Tibial artery (tissue), 4 donors: ENCODE data around the gene MAPKAP1.

Source experiments
- DNase-seq, 2 donors: peaks; one replicate each; pipeline ENCODE4 v3.0.0-alpha.2; 2019
- H3K27ac ChIP-seq, 2 donors: fragments of 200-600 bp; sonication (generic) in 1 of 2; 1 replicate in 1 of 2; 2 replicates in 1 of 2; pipeline ENCODE4 v1.5.1; 2018 to 2019; ENCODE audit warnings: mild to moderate bottlenecking in 1 of 2
- H3K27me3 ChIP-seq, 2 donors: fragments of 200-600 bp; sonication (generic) in 1 of 2; one replicate each; pipeline versions ENCODE4 v1.5.1 to v1.6.0; 2016 to 2019
- H3K36me3 ChIP-seq, 3 donors: fragments of 200-600 bp; sonication (generic) in 2 of 3; one replicate each; pipeline ENCODE4 v1.5.1; 2016 to 2019; ENCODE audit warnings: mild to moderate bottlenecking in 2 of 3
- H3K4me1 ChIP-seq, 4 donors: fragments of 200-600 bp; sonication (generic) in 2 of 4; 1 replicate in 3 of 4; 2 replicates in 1 of 4; pipeline ENCODE4 v1.5.1; 2016 to 2019
- H3K4me3 ChIP-seq, 2 donors: fragments of 200-600 bp; sonication (generic) in 1 of 2; 1 replicate in 1 of 2; 2 replicates in 1 of 2; pipeline ENCODE4 v1.5.1; 2018 to 2019; ENCODE audit warnings: mild to moderate bottlenecking in 2 of 2
- H3K9me3 ChIP-seq, 3 donors: fragments of 200-600 bp; sonication (generic) in 1 of 3; one replicate each; pipeline ENCODE4 v1.5.1; 2016 to 2019
- intact Hi-C: fragments of 100-400 bp; cut with DNase I; formaldehyde crosslinking; loops from one replicate; pipeline ENCODE4 v1.15.0; 2023; ENCODE audit warnings: low total_unique reads
- TF ChIP-seq, protein P1 (sequence below), 2 experiments: fragments of 200-600 bp in 1 of 2; fragments of 450-650 bp in 1 of 2; IDR thresholded peaks; one replicate each; pipeline ENCODE4 v1.5.1; 2017 to 2019; ENCODE audit warnings: antibody characterized with exemption in 2 of 2, mild to moderate bottlenecking in 1 of 2, moderate library complexity in 1 of 2

MAPKAP1 gene

DNA sequence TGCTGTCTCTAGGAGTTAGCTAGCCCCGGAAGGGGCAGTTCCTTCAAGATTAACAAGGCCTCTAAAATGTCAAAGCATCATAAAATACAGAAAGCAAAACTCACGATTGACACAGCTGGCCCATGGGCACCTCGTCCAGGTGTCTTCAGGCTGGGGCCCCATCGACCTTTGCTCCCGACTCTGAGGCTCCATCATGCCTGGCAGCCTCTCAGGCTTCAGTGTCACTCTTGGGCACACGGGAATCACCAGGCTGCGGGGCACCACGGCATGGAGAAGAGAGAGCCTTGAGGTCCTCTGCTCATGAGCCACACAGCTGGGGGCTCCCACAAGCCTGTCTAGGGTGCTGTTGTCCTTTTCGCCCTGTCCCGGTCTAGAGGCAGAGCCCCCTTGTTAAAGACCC is 284.2 kb downstream of the MAPKAP1 start:
- TF ChIP-seq, protein P1, sequence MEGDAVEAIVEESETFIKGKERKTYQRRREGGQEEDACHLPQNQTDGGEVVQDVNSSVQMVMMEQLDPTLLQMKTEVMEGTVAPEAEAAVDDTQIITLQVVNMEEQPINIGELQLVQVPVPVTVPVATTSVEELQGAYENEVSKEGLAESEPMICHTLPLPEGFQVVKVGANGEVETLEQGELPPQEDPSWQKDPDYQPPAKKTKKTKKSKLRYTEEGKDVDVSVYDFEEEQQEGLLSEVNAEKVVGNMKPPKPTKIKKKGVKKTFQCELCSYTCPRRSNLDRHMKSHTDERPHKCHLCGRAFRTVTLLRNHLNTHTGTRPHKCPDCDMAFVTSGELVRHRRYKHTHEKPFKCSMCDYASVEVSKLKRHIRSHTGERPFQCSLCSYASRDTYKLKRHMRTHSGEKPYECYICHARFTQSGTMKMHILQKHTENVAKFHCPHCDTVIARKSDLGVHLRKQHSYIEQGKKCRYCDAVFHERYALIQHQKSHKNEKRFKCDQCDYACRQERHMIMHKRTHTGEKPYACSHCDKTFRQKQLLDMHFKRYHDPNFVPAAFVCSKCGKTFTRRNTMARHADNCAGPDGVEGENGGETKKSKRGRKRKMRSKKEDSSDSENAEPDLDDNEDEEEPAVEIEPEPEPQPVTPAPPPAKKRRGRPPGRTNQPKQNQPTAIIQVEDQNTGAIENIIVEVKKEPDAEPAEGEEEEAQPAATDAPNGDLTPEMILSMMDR (IDR thresholded peaks at IDR 0.05) = no peak
- Histone ChIP-seq H3K27me3 (no peaks in the 10 kb centered on the region), H3K9me3 (no peaks in the 10 kb centered on the region), H3K36me3 (no peaks in the 10 kb centered on the region), H3K27ac (no peak overlapping the region), H3K4me1 (no peaks in the 10 kb centered on the region), H3K4me3 (no peak overlapping the region)
- intact Hi-C loops = no loop called here
- no peak for DNase-seq

DNA sequence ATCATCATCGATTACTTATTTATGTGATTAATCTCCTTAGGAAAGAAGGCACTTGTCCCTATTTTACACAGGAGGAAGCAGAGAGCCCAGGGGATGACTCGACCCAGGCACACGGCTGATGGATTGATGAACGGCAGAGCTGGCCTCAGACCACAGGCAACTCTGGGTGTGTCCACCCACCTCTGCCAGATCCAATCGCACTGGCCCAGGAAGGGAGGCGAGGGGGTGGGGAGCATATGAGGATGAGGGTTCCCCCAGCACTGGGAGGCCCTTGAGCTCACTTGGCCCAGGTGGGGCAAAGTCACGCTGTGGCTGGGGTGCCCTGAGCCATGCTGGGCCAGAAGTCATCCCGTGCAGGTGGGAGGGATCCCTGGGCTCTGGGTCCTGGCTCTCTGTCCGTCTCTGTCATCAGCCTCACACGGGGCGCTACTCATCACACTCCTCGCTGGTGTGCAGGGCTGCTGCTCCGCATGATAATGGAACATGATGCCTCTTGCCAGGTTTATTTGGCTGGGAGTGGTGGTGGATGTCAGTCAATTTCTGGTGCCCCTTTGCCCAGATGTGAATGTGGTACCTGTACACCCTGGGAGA is 285.3 kb downstream of the MAPKAP1 start:
- TF ChIP-seq, protein P1 (IDR thresholded peaks at IDR 0.05) = no peak
- intact Hi-C loops = no loop called here
- H3K27me3 ChIP-seq = no peaks in the 10 kb centered on the region

DNA sequence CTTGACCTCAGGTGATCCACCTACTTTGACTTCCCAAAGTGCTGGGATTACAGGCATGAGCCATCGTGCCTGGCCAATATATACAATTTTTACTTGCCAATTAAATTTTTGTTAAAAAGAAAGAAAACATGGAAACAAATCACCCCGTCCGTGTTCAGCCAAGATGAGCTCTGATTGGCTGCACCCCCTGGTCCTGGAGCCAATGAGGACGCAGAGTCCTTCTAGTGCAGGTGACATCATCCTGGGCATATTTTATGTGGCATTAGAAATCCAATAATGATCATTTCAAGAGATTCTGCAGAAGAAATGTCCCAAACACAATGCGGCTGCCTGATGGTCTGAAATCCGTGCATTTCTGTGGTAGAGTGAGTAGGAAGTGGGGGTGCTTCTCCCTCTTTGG is 285.8 kb downstream of the MAPKAP1 start:
- no peak for DNase-seq
- Histone ChIP-seq H3K9me3 (no peaks in the 10 kb centered on the region), H3K4me3 (no peak overlapping the region), H3K27me3 (no peaks in the 10 kb centered on the region), H3K36me3 (no peaks in the 10 kb centered on the region), H3K4me1 (no peaks in the 10 kb centered on the region), H3K27ac (no peak overlapping the region)
- intact Hi-C loops = no loop called here
- TF ChIP-seq, protein P1 (IDR thresholded peaks at IDR 0.05) = no peak

More for the DNA sequence above, 285.3 kb downstream of the MAPKAP1 start:
- Histone ChIP-seq H3K4me1 (no peaks in the 10 kb centered on the region), H3K9me3 (no peaks in the 10 kb centered on the region), H3K27ac (no peak overlapping the region), H3K4me3 (no peak overlapping the region), H3K36me3 (no peaks in the 10 kb centered on the region)
- DNase-seq = no peak

DNA sequence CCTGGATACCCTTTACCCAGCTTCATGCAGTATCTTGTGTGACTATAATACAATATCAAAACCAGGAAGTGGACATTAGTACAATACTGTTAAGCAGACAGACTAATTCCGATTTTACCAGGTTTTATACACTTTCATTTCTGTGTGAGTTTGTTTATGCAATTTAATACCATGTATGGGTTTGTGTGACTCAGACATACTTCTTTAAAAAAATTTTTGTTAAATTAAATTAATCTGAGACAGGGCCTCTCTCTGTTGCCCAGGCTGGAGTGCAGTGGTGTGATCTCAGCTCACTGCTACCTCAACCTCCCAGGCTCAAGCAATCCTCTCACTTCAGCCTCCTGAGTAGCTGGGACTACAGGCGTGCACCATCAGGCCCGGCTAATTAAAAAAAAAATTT is 288.6 kb downstream of the MAPKAP1 start:
- no peak overlapping the region for H3K4me3 ChIP-seq
- H3K27me3 ChIP-seq = no peaks in the 10 kb centered on the region
- H3K36me3 ChIP-seq = no peaks in the 10 kb centered on the region
- intact Hi-C loops = no loop called here
- H3K27ac ChIP-seq = no peak overlapping the region
- no peak for DNase-seq
- no peaks in the 10 kb centered on the region for H3K9me3 ChIP-seq
- TF ChIP-seq, protein P1 (IDR thresholded peaks at IDR 0.05) = no peak
- no peaks in the 10 kb centered on the region for H3K4me1 ChIP-seq

DNA sequence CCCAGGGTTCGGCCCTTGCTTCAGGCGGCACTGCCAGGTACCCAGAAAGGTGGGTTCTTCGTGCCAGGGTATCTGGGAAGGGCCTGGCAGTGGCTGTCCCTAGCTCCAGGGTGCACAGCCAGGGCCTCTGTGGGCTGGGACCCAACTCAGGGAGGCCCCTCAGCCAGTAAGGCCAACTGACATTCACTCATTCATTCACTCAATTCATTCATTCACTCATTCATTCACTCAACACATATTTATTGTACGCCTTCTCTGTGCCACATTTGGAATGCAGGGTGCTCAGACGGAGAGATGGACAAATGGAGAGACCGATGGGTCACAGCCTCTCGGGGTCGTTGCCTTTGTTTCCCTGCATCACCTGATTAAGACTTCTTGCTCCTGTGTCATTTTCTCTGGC is 290.5 kb downstream of the MAPKAP1 start:
- TF ChIP-seq, protein P1 (IDR thresholded peaks at IDR 0.05) = no peak
- H3K27ac ChIP-seq = no peak overlapping the region
- no peaks in the 10 kb centered on the region for H3K27me3 ChIP-seq
- H3K4me3 ChIP-seq = no peak overlapping the region
- no peaks in the 10 kb centered on the region for H3K9me3 ChIP-seq
- H3K36me3 ChIP-seq = no peaks in the 10 kb centered on the region
- no peak for DNase-seq
- H3K4me1 ChIP-seq = no peaks in the 10 kb centered on the region
- intact Hi-C loops = no loop called here
